HL-60 (cell line): ENCODE measurements around the gene VPS13D.
"Not testable (repeated sequence)": the region's sequence is repeated elsewhere in the genome, so short reads cannot be mapped to it uniquely, and the experiment has no call there.

Experiments used
- DNase-seq, 2 experiments: peaks; one replicate each; pipeline ENCODE4 v3.0.0-alpha.2; 2010 to 2020; ENCODE audit warnings: low read depth in 1 of 2, low spot score in 1 of 2
- H3K27ac ChIP-seq: fragments of 250-450 bp; sonication (Bioruptor Pico); replicated peaks from 2 replicates; pipeline ENCODE4 v1.5.1; 2020; ENCODE audit warnings: mild to moderate bottlenecking, moderate library complexity
- H3K27me3 ChIP-seq: fragments of 250-450 bp; sonication (Bioruptor Pico); 2 replicates; pipeline ENCODE4 v1.5.1; 2021; ENCODE audit warnings: mild to moderate bottlenecking, moderate library complexity; ENCODE audit not compliant: insufficient read depth, poor library complexity, severe bottlenecking
- H3K4me3 ChIP-seq: replicated peaks from 2 replicates; pipeline ENCODE4 v1.5.1; 2011; ENCODE audit warnings: mild to moderate bottlenecking, control low read depth, low read length; ENCODE audit not compliant: insufficient read depth
- CTCF ChIP-seq: IDR thresholded peaks from one replicate; pipeline ENCODE4 v1.5.1; 2011; ENCODE audit warnings: low read length, control low read depth, inconsistent platforms; ENCODE audit not compliant: insufficient read depth
- GABPA ChIP-seq: IDR thresholded peaks from 2 replicates; pipeline ENCODE4 v1.6.1; 2012; ENCODE audit warnings: low read depth
- POLR2AphosphoS5 ChIP-seq: IDR thresholded peaks from 2 replicates; pipeline ENCODE4 v1.6.1; 2012; ENCODE audit warnings: low read depth
- SPI1 ChIP-seq: IDR thresholded peaks from 2 replicates; pipeline ENCODE4 v1.6.1; 2012; ENCODE audit warnings: low read depth, mild to moderate bottlenecking, borderline replicate concordance
- TF ChIP-seq, protein P1 (sequence below): IDR thresholded peaks from 2 replicates; pipeline ENCODE4 v1.6.1; 2012; ENCODE audit warnings: low read depth; ENCODE audit not compliant: insufficient replicate concordance

The VPS13D gene

DNA sequence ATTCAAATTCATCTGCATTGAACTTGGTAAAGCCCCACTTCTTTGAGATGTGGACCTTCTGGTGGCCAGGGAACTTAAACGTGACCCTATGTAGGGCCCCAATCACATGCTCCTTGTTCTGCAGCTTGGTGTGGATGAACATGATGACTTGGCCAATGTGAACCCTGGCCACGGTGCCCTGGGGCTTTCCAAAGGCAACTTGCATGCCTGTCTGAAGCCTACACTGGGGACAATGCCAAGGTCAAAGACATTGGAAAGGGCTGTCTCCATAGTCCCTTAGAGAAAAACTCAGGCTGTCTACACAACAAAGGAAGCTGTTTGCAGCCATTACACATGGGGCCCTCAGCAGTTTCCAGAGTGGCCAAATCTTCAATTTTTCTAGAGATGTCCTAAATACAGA, 8.9 kb upstream of the VPS13D start:
- no peaks in the 10 kb centered on the region for H3K27me3 ChIP-seq
- no peak for DNase-seq
- H3K4me3 ChIP-seq = no peak overlapping the region
- H3K27ac ChIP-seq = no peak overlapping the region
- TF ChIP-seq SPI1 = no peak
- TF ChIP-seq, protein P1, sequence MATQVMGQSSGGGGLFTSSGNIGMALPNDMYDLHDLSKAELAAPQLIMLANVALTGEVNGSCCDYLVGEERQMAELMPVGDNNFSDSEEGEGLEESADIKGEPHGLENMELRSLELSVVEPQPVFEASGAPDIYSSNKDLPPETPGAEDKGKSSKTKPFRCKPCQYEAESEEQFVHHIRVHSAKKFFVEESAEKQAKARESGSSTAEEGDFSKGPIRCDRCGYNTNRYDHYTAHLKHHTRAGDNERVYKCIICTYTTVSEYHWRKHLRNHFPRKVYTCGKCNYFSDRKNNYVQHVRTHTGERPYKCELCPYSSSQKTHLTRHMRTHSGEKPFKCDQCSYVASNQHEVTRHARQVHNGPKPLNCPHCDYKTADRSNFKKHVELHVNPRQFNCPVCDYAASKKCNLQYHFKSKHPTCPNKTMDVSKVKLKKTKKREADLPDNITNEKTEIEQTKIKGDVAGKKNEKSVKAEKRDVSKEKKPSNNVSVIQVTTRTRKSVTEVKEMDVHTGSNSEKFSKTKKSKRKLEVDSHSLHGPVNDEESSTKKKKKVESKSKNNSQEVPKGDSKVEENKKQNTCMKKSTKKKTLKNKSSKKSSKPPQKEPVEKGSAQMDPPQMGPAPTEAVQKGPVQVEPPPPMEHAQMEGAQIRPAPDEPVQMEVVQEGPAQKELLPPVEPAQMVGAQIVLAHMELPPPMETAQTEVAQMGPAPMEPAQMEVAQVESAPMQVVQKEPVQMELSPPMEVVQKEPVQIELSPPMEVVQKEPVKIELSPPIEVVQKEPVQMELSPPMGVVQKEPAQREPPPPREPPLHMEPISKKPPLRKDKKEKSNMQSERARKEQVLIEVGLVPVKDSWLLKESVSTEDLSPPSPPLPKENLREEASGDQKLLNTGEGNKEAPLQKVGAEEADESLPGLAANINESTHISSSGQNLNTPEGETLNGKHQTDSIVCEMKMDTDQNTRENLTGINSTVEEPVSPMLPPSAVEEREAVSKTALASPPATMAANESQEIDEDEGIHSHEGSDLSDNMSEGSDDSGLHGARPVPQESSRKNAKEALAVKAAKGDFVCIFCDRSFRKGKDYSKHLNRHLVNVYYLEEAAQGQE = no peak
- no peak for TF ChIP-seq GABPA
- no peak for TF ChIP-seq POLR2AphosphoS5
- TF ChIP-seq CTCF = no peak

- H3K4me3 ChIP-seq, H3K27me3 ChIP-seq, H3K27ac ChIP-seq, DNase-seq: not testable (repeated sequence)
Observed at GRCh38 chr1:12222700-12223099, 7.1 kb upstream of the VPS13D start.

- H3K27ac ChIP-seq, DNase-seq, H3K4me3 ChIP-seq, H3K27me3 ChIP-seq: not testable (repeated sequence)
Observed at GRCh38 chr1:12224092-12224491, 5.7 kb upstream of the VPS13D start.

GRCh38 chr1:12228979-12229378, 851 bp upstream of the VPS13D start:
- TF ChIP-seq SPI1 (no peak), CTCF (no peak), POLR2AphosphoS5 (no peak), GABPA (no peak)
- TF ChIP-seq, protein P1 = no peak
- Histone ChIP-seq H3K27me3 (no peaks in the 10 kb centered on the region), H3K27ac (no peak overlapping the region), H3K4me3 (no peak overlapping the region)
- no peak for DNase-seq

DNA sequence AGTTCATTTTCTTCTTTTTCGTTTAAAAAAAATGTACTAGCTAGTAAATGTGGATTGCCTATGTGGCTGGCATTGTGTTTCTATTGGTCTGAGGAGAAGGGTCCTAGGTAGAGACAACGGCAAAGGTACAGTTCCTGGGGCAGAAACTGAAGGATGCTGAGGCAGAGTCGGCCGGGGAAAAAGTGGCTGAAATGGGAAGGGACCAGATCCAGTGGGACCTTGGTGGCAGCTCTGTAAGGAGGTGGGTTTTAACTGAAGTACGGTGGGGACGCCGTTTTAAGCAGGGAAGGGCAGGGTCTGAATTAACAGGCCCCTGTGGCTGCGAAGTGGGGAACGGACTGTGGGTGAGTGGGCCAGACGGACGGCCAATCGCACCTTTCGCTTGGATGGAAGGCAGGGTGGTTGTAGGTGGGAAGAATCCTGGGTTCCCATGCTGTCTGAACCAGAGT, 420 bp upstream of the VPS13D start:
- H3K4me3 ChIP-seq = no peak overlapping the region

More for the DNA sequence above, 420 bp upstream of the VPS13D start:
- TF ChIP-seq CTCF = no peak
- no peak for TF ChIP-seq GABPA
- TF ChIP-seq POLR2AphosphoS5 = no peak
- TF ChIP-seq, protein P1 = no peak
- no peak overlapping the region for H3K27ac ChIP-seq
- DNase-seq = no peak
- H3K27me3 ChIP-seq = no peaks in the 10 kb centered on the region
